DND-41 (cell line): ENCODE measurements around the gene FAM135A.

ENCODE experiments used
- ATAC-seq: fragments of 200-7000 bp; cut with Tn5 transposase; 3 replicates; pipeline ENCODE4 v1.9.1; 2021; ENCODE audit warnings: low read depth; ENCODE audit not compliant: insufficient read depth
- DNase-seq: peaks from one replicate; pipeline ENCODE4 v3.0.0-alpha.2; 2020
- H2AFZ ChIP-seq: 2 replicates; pipeline ENCODE4 v1.6.0; 2012; ENCODE audit warnings: low read depth, low read length
- H3K27ac ChIP-seq: 2 replicates; pipeline ENCODE4 v1.5.1; 2012; ENCODE audit warnings: low read length, inconsistent platforms
- H3K27me3 ChIP-seq: fragments of 200-600 bp; sonication (generic); 2 replicates; pipeline ENCODE4 v1.6.0; 2012; ENCODE audit warnings: low read length, mild to moderate bottlenecking, inconsistent platforms; ENCODE audit not compliant: insufficient read depth, poor library complexity
- H3K36me3 ChIP-seq: 2 replicates; pipeline ENCODE4 v1.5.1; 2012; ENCODE audit warnings: low read length, inconsistent platforms; ENCODE audit not compliant: insufficient read depth
- H3K4me1 ChIP-seq: 2 replicates; pipeline ENCODE4 v1.5.1; 2012; ENCODE audit warnings: mild to moderate bottlenecking, low read length; ENCODE audit not compliant: insufficient read depth
- H3K4me2 ChIP-seq: 2 replicates; pipeline ENCODE4 v1.6.0; 2012; ENCODE audit warnings: mild to moderate bottlenecking, moderate library complexity, low read length, inconsistent platforms; ENCODE audit not compliant: insufficient read depth
- H3K4me3 ChIP-seq, 2 experiments: fragments of 200-600 bp in 1 of 2; shearing (Covaris generic) in 1 of 2; 2 replicates each; pipeline ENCODE4 v1.5.1; 2012 to 2016; ENCODE audit warnings: inconsistent platforms in 2 of 2, low read length in 2 of 2, mild to moderate bottlenecking in 2 of 2, low read depth in 1 of 2, moderate library complexity in 1 of 2
- H3K79me2 ChIP-seq: 2 replicates; pipeline ENCODE4 v1.6.0; 2012; ENCODE audit warnings: low read length, inconsistent platforms; ENCODE audit not compliant: insufficient read depth
- H3K9ac ChIP-seq: 2 replicates; pipeline ENCODE4 v1.6.0; 2012; ENCODE audit warnings: low read depth, mild to moderate bottlenecking, inconsistent platforms, low read length, moderate library complexity
- H3K9me3 ChIP-seq: 2 replicates; pipeline ENCODE4 v1.5.1; 2012; ENCODE audit warnings: low read length, moderate library complexity, mild to moderate bottlenecking, inconsistent platforms; ENCODE audit not compliant: insufficient read depth, severe bottlenecking
- H4K20me1 ChIP-seq: 2 replicates; pipeline ENCODE4 v1.6.0; 2012; ENCODE audit warnings: low read length; ENCODE audit not compliant: insufficient read depth
- EZH2 ChIP-seq: IDR thresholded peaks from 3 replicates; pipeline ENCODE4 v1.6.1; 2012; ENCODE audit warnings: borderline replicate concordance, low read depth, mild to moderate bottlenecking, moderate library complexity, low read length, inconsistent platforms; ENCODE audit not compliant: severe bottlenecking
- TF ChIP-seq, protein P1 (sequence below): IDR thresholded peaks from 2 replicates; pipeline ENCODE4 v1.5.1; 2012; ENCODE audit warnings: borderline replicate concordance, low read length, moderate library complexity, mild to moderate bottlenecking; ENCODE audit not compliant: poor library complexity, severe bottlenecking; ENCODE audit errors: extremely low read depth

Gene FAM135A

GRCh38 chr6:70413114-70413991, at the start of gene FAM135A:
TSS of gene FAM135A (plus strand) at chr6:70413508. CDS start at chr6:70428343, 14,835 bp downstream.
- Histone ChIP-seq H3K4me1 (peaks cover 24% of the 10 kb centered on the region), H3K27me3 (no peaks in the 10 kb centered on the region), H3K79me2 (peaks cover 2% of the 10 kb centered on the region; the same call in 1 of the 2 replicates), H2AFZ (peak within 1 kb of the TSS; percentile 96), H3K9ac (peak within 1 kb of the TSS; percentile 71), H3K4me2 (peak within 1 kb of the TSS; percentile 91), H3K9me3 (no peaks in the 10 kb centered on the region), H3K36me3 (no peaks in the 10 kb centered on the region; the same call in 1 of the 2 replicates), H3K27ac (peak within 1 kb of the TSS; percentile 85), H3K4me3 (peak within 1 kb of the TSS; percentile 77 to 90), H4K20me1 (no peaks in the 10 kb centered on the region)
- DNase-seq = peak; percentile 89
- no peak for TF ChIP-seq EZH2
- TF ChIP-seq, protein P1, sequence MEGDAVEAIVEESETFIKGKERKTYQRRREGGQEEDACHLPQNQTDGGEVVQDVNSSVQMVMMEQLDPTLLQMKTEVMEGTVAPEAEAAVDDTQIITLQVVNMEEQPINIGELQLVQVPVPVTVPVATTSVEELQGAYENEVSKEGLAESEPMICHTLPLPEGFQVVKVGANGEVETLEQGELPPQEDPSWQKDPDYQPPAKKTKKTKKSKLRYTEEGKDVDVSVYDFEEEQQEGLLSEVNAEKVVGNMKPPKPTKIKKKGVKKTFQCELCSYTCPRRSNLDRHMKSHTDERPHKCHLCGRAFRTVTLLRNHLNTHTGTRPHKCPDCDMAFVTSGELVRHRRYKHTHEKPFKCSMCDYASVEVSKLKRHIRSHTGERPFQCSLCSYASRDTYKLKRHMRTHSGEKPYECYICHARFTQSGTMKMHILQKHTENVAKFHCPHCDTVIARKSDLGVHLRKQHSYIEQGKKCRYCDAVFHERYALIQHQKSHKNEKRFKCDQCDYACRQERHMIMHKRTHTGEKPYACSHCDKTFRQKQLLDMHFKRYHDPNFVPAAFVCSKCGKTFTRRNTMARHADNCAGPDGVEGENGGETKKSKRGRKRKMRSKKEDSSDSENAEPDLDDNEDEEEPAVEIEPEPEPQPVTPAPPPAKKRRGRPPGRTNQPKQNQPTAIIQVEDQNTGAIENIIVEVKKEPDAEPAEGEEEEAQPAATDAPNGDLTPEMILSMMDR = no peak
- ATAC-seq = peak; percentile 87

GRCh38 chr6:70363741-70364493, 49.4 kb upstream of the FAM135A start:
- no peaks in the 10 kb centered on the region for H3K36me3 ChIP-seq
- no peak for TF ChIP-seq EZH2
- TF ChIP-seq, protein P1 = no peak
- no peak overlapping the region for H3K9ac ChIP-seq
- H3K4me1 ChIP-seq = no peaks in the 10 kb centered on the region
- no peaks in the 10 kb centered on the region for H4K20me1 ChIP-seq
- H3K27me3 ChIP-seq = peaks cover 17% of the 10 kb centered on the region
- H3K27ac ChIP-seq = no peak overlapping the region
- DNase-seq (no peak), ATAC-seq (no peak)
- H2AFZ ChIP-seq = no peak overlapping the region
- no peaks in the 10 kb centered on the region for H3K79me2 ChIP-seq
- no peak overlapping the region for H3K4me3 ChIP-seq
- H3K4me2 ChIP-seq = no peak overlapping the region
- no peaks in the 10 kb centered on the region for H3K9me3 ChIP-seq

DNA sequence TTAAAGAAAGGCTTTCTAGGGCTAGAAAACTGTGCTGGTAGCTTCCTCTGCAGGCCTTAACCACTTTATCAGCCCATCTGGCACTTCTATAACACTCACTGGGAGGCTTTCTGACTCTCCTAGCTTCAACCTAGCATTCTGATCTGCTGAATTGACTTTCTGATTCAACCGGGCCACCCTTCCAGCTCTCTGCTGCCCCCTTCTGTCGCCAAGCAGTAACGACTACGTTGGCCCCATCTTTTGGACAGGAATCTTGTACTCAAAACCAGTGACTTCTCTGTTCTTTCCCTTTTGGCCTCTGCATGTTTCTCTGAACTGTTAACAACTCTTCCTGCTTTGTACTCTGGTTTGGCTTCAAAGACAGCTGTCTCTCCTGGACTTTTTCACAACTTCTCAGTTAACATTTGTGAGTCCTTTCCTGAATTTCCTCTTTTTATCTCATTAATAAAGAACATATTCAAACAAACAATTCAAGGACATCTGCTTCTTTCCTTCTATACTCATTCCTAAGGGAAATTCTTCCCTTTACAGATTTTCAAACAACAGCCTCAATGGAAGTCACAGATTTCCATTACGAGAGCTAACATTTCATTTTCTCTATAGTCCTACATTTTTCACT, 43.9 kb upstream of the FAM135A start:
- no peaks in the 10 kb centered on the region for H3K4me1 ChIP-seq
- H2AFZ ChIP-seq = no peak overlapping the region
- no peaks in the 10 kb centered on the region for H4K20me1 ChIP-seq
- peaks cover 20% of the 10 kb centered on the region for H3K27me3 ChIP-seq
- ATAC-seq (peak; percentile 87), DNase-seq (peak; percentile 66)
- H3K9ac ChIP-seq = no peak overlapping the region
- no peak overlapping the region for H3K4me3 ChIP-seq
- no peaks in the 10 kb centered on the region for H3K9me3 ChIP-seq
- no peaks in the 10 kb centered on the region for H3K79me2 ChIP-seq
- no peaks in the 10 kb centered on the region for H3K36me3 ChIP-seq
- no peak overlapping the region for H3K27ac ChIP-seq
- no peak for TF ChIP-seq EZH2
- TF ChIP-seq, protein P1 = peak; percentile 92
- no peak overlapping the region for H3K4me2 ChIP-seq
